OCI-LY1 (cell line): ENCODE data around the gene DRC7.

Source experiments
- H2AFZ ChIP-seq: fragments of 200-600 bp; sonication (generic), shearing (Covaris generic); 2 replicates; pipeline ENCODE4 v1.6.0; 2014; ENCODE audit warnings: antibody characterized with exemption, mild to moderate bottlenecking, low read length
- H3F3A ChIP-seq: fragments of 200-600 bp; sonication (generic), shearing (Covaris generic); 2 replicates; pipeline ENCODE4 v1.6.0; 2014; ENCODE audit warnings: mild to moderate bottlenecking, antibody characterized with exemption, low read length, moderate library complexity; ENCODE audit not compliant: insufficient read depth
- H3K27ac ChIP-seq: fragments of 200-600 bp; sonication (generic); 2 replicates; pipeline ENCODE4 v1.5.1; 2014; ENCODE audit warnings: low read length, mixed run types, mild to moderate bottlenecking, low read depth; ENCODE audit not compliant: poor library complexity, severe bottlenecking
- H3K27me3 ChIP-seq: fragments of 200-600 bp; sonication (generic); 2 replicates; pipeline ENCODE4 v1.6.0; 2014; ENCODE audit warnings: antibody characterized with exemption, mild to moderate bottlenecking, low read length, moderate library complexity; ENCODE audit not compliant: insufficient read depth
- H3K36me3 ChIP-seq: fragments of 200-600 bp; sonication (generic); 2 replicates; pipeline ENCODE4 v1.6.1; 2014; ENCODE audit warnings: mild to moderate bottlenecking, antibody characterized with exemption, low read length, moderate library complexity, mixed read lengths; ENCODE audit not compliant: insufficient read depth
- H3K4me1 ChIP-seq: fragments of 200-600 bp; sonication (generic); 2 replicates; pipeline ENCODE4 v1.5.1; 2014; ENCODE audit warnings: mild to moderate bottlenecking, low read length, moderate library complexity; ENCODE audit not compliant: insufficient read depth, severe bottlenecking
- H3K4me2 ChIP-seq: fragments of 200-600 bp; sonication (generic), shearing (Covaris generic); 2 replicates; pipeline ENCODE4 v1.6.1; 2014; ENCODE audit warnings: low read length
- H3K4me3 ChIP-seq: fragments of 200-600 bp; sonication (generic); 2 replicates; pipeline ENCODE4 v1.5.1; 2014; ENCODE audit warnings: low read length, low read depth, mild to moderate bottlenecking, mixed read lengths; ENCODE audit not compliant: poor library complexity, severe bottlenecking
- H3K79me2 ChIP-seq: fragments of 200-600 bp; shearing (Covaris generic); 2 replicates; pipeline ENCODE4 v1.6.1; 2016; ENCODE audit warnings: mixed run types, low read length, mixed read lengths; ENCODE audit not compliant: insufficient read depth
- H3K9ac ChIP-seq: fragments of 200-600 bp; sonication (generic), shearing (Covaris generic); 2 replicates; pipeline ENCODE4 v1.6.1; 2014; ENCODE audit warnings: mild to moderate bottlenecking, low read length, mixed read lengths
- H3K9me2 ChIP-seq: fragments of 200-600 bp; sonication (generic), shearing (Covaris generic); 2 replicates; pipeline ENCODE4 v1.6.1; 2014; ENCODE audit warnings: low read depth, mild to moderate bottlenecking, low read length, mixed read lengths
- H3K9me3 ChIP-seq: fragments of 200-600 bp; shearing (Covaris generic); 2 replicates; pipeline ENCODE4 v1.6.1; 2014; ENCODE audit warnings: low read length, mixed read lengths
- H4K20me1 ChIP-seq: fragments of 200-600 bp; sonication (generic), shearing (Covaris generic); 2 replicates; pipeline ENCODE4 v1.6.0; 2016; ENCODE audit warnings: mild to moderate bottlenecking, low read length; ENCODE audit not compliant: insufficient read depth
- CTCF ChIP-seq: fragments of 200-600 bp; sonication (generic), shearing (Covaris generic); IDR thresholded peaks from 2 replicates; pipeline ENCODE4 v1.5.1; 2017; ENCODE audit warnings: mild to moderate bottlenecking, antibody characterized with exemption, low read length, moderate library complexity, mixed read lengths
- EZH2 ChIP-seq: fragments of 200-600 bp; sonication (generic), shearing (Covaris generic); IDR thresholded peaks from 2 replicates; pipeline ENCODE4 v1.8.0; 2017; ENCODE audit warnings: borderline replicate concordance, mixed run types, mild to moderate bottlenecking, antibody characterized with exemption, low read length, moderate library complexity, mixed read lengths

The DRC7 gene

GRCh38 chr16:57699481-57699880, 4.9 kb downstream of the DRC7 start:
- H3K4me3 ChIP-seq, result no peak overlapping the region
- H3K4me2 ChIP-seq, result no peak overlapping the region
- H3K36me3 ChIP-seq, result no peaks in the 10 kb centered on the region
- no peaks in the 10 kb centered on the region for H3K4me1 ChIP-seq
- H3K79me2 ChIP-seq, result no peaks in the 10 kb centered on the region
- H3K9me3 ChIP-seq, result no peaks in the 10 kb centered on the region
- TF ChIP-seq CTCF (no peak), EZH2 (no peak)
- no peaks in the 10 kb centered on the region for H3F3A ChIP-seq
- H4K20me1 ChIP-seq, result no peaks in the 10 kb centered on the region
- no peak overlapping the region for H2AFZ ChIP-seq
- H3K9ac ChIP-seq, result no peak overlapping the region
- no peaks in the 10 kb centered on the region for H3K9me2 ChIP-seq
- no peaks in the 10 kb centered on the region; the same call in 1 of the 2 replicates for H3K27me3 ChIP-seq
- no peak overlapping the region for H3K27ac ChIP-seq

- TF ChIP-seq CTCF (no peak), EZH2 (no peak)
- Histone ChIP-seq H3K9me2 (no peaks in the 10 kb centered on the region), H3K79me2 (no peaks in the 10 kb centered on the region), H3K9ac (no peak overlapping the region), H3K9me3 (no peaks in the 10 kb centered on the region), H3K27me3 (no peaks in the 10 kb centered on the region; the same call in 1 of the 2 replicates), H2AFZ (no peak overlapping the region), H3K36me3 (no peaks in the 10 kb centered on the region), H4K20me1 (no peaks in the 10 kb centered on the region), H3K4me1 (no peaks in the 10 kb centered on the region), H3K27ac (no peak overlapping the region), H3K4me2 (no peak overlapping the region), H3K4me3 (no peak overlapping the region), H3F3A (no peaks in the 10 kb centered on the region)
These were observed 5.3 kb downstream of the DRC7 start for GRCh38 chr16:57699899-57700298.

GRCh38 chr16:57700781-57701551, 6.4 kb downstream of the DRC7 start:
- Histone ChIP-seq H2AFZ (no peak overlapping the region), H3K9ac (no peak overlapping the region), H3K27ac (no peak overlapping the region), H3K4me1 (no peaks in the 10 kb centered on the region), H3K36me3 (no peaks in the 10 kb centered on the region), H3K9me3 (no peaks in the 10 kb centered on the region), H4K20me1 (no peaks in the 10 kb centered on the region), H3F3A (no peaks in the 10 kb centered on the region), H3K79me2 (no peaks in the 10 kb centered on the region), H3K9me2 (no peaks in the 10 kb centered on the region), H3K27me3 (no peaks in the 10 kb centered on the region; the same call in 1 of the 2 replicates), H3K4me2 (no peak overlapping the region), H3K4me3 (no peak overlapping the region)
- TF ChIP-seq EZH2 (no peak), CTCF (no peak)
